HAP-1 (cell line): ENCODE data around the gene GRAMD2B.

Experiments
- DNase-seq, 2 experiments: peaks; one replicate each; pipeline ENCODE4 v3.0.0-alpha.2; 2016 to 2020; ENCODE audit warnings: low spot score in 2 of 2
- H3K27me3 ChIP-seq: fragments of 250-450 bp; sonication (Bioruptor Pico); 2 replicates; pipeline ENCODE4 v1.5.1; 2020; ENCODE audit warnings: low read depth, mild to moderate bottlenecking, moderate library complexity
- H3K36me3 ChIP-seq: fragments of 250-450 bp; sonication (Bioruptor Pico); replicated peaks from 2 replicates; pipeline ENCODE4 v1.5.1; 2020; ENCODE audit warnings: mild to moderate bottlenecking
- H3K4me1 ChIP-seq: fragments of 250-450 bp; sonication (Bioruptor Pico); 2 replicates; pipeline ENCODE4 v1.5.1; 2020; ENCODE audit warnings: mild to moderate bottlenecking
- H3K4me3 ChIP-seq: fragments of 250-450 bp; sonication (Bioruptor Pico); 2 replicates; pipeline ENCODE4 v1.5.1; 2020; ENCODE audit warnings: mild to moderate bottlenecking, moderate library complexity
- H3K9me3 ChIP-seq: fragments of 250-450 bp; sonication (Bioruptor Pico); 2 replicates; pipeline ENCODE4 v1.5.1; 2020; ENCODE audit warnings: mild to moderate bottlenecking, moderate library complexity
- in situ Hi-C: fragments of 300-500 bp; cut with MboI; formaldehyde crosslinking; loops from 3 replicates; pipeline ENCODE4 v1.14.3; 2020; ENCODE audit warnings: low sequenced_read_pairs, inconsistent platforms, mixed read lengths

GRAMD2B gene

DNA sequence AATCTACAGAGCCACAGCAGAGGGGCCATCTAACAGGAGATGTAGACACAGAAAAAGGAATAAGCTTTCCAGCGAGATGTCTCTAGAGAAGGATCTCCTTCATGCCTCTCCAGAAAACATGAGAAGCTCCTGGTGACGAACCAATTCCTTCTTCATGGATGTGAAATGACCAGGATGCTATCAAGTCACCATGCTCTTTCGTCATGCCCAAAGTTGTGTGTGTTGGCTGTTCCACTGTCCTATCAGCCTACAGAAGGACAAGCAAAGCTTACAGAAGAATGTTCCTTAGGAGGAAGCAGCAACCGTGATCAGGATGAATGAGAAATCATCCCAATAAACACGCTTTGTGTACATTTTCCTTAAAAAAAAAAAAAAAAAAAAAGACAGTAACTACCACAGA lies 117.4 kb downstream of the GRAMD2B start:
- H3K9me3 ChIP-seq = no peaks in the 10 kb centered on the region
- no peak for DNase-seq
- in situ Hi-C loops = no loop called here

GRCh38 chr5:126542441-126542840 lies 119.2 kb downstream of the GRAMD2B start:
- in situ Hi-C loops = no loop called here
- H3K4me1 ChIP-seq = no peaks in the 10 kb centered on the region
- no peak for DNase-seq
- no peaks in the 10 kb centered on the region for H3K9me3 ChIP-seq
- peaks cover 19% of the 10 kb centered on the region for H3K36me3 ChIP-seq
- H3K27me3 ChIP-seq = no peaks in the 10 kb centered on the region
- no peak overlapping the region for H3K4me3 ChIP-seq

More for the DNA sequence above, 117.4 kb downstream of the GRAMD2B start:
- Histone ChIP-seq H3K4me3 (no peak overlapping the region), H3K4me1 (no peaks in the 10 kb centered on the region), H3K27me3 (no peaks in the 10 kb centered on the region), H3K36me3 (peaks cover 7% of the 10 kb centered on the region)

- H3K27me3 ChIP-seq = no peaks in the 10 kb centered on the region
- DNase-seq = no peak
- in situ Hi-C loops = no loop called here
- H3K36me3 ChIP-seq = peaks cover 24% of the 10 kb centered on the region
- no peaks in the 10 kb centered on the region for H3K9me3 ChIP-seq
- H3K4me3 ChIP-seq = no peak overlapping the region
- no peaks in the 10 kb centered on the region for H3K4me1 ChIP-seq
These were observed 119.8 kb downstream of the GRAMD2B start for GRCh38 chr5:126543009-126543408.

GRCh38 chr5:126543660-126544059 lies 120.5 kb downstream of the GRAMD2B start:
- no peaks in the 10 kb centered on the region for H3K9me3 ChIP-seq
- H3K27me3 ChIP-seq = no peaks in the 10 kb centered on the region
- H3K4me3 ChIP-seq = no peak overlapping the region
- no peaks in the 10 kb centered on the region for H3K4me1 ChIP-seq
- H3K36me3 ChIP-seq = peaks cover 24% of the 10 kb centered on the region
- in situ Hi-C loops = no loop called here
- no peak for DNase-seq
